H54 (cell line): ENCODE measurements around the gene TIMM29.
"Not testable (repeated sequence)": the region's sequence is repeated elsewhere in the genome, so short reads cannot be mapped to it uniquely, and the experiment has no call there.

Source experiments
- DNase-seq: peaks from one replicate; pipeline ENCODE4 v3.0.0; 2011; ENCODE audit warnings: low spot score, mixed read lengths; ENCODE audit not compliant: insufficient read length
- FAIRE-seq: peaks from 3 replicates; lab custom pipeline; 2011; peaks lifted over from hg19 to GRCh38; lab: Jason Lieb, UNC
- POLR2A ChIP-seq: IDR thresholded peaks from 2 replicates; pipeline ENCODE4 v1.6.1; 2011; ENCODE audit warnings: low read depth, mild to moderate bottlenecking, low read length

TIMM29 gene

GRCh38 chr19:10945264-10945663 is 16.7 kb downstream of the TIMM29 start:
- no peak for FAIRE-seq
- no peak for TF ChIP-seq POLR2A
- DNase-seq: no peak

DNA sequence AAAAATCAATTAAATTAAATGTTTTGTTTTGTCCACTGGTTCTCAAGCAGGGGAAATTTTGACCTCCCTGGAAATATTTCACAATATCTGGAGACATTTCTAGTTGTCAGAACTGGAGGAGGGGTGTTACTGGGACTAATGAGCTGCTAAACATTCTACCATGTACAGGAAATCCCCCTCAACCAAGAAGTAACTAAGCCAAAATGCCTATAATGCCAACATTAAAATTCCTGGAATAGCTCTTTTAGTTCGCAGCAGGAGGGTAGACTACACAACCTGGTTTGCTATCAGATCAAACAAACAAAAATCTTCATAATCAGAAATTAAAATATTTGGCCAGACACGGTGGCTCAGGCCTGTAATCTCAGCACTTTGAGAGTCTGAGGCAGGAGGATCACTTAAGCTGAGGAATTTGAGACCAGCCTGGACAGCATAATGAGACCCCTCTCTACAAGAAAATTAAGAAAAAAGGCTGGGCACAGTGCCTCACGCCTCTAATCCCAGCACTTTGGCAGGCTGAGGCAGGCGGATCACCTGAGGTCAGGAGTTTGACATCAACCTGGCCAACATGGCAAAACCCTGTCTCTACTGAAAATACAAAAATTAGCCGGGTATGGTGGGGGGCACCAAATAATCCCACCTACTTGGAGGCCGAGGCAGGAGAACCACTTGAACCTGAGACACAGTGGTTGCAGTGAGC is 18.5 kb downstream of the TIMM29 start:
- TF ChIP-seq POLR2A: no peak
- DNase-seq (no peak), FAIRE-seq (no peak)

GRCh38 chr19:10952809-10953208 is 24.2 kb downstream of the TIMM29 start:
- no peak for TF ChIP-seq POLR2A
- DNase-seq (no peak), FAIRE-seq (no peak)

DNA sequence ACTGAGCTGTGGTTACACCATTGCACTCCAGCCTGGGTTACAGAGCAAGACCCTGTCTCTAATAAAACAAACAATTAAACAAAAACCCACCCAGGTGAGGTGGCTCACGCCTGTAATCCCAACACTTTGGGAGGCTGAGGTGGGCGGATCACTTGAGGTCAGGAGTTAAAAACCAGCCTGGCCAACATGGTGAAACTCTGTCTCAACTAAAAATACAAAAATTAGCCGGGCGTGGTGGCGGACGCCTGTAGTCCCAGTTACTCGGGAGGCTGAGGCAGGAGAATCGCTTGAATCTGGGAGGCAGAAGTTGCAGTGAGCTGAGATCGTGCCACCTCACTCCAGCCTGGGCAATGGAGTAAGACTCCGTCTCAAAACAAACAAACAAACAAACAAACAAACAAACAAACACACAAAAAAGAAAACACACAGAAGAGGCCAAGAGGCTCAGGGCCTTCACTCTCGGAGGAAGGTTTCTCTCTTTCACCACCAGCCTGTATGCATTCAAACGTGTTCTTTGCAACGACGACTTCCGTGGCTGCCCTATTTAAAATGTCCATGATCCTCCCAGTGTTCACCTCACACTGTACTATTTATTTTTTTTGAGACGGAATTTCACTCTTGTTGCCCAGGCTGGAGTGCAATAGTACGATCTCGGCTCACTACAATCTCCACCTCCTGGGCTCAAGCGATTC is 30.8 kb downstream of the TIMM29 start:
- DNase-seq, FAIRE-seq: not testable (repeated sequence)

DNA sequence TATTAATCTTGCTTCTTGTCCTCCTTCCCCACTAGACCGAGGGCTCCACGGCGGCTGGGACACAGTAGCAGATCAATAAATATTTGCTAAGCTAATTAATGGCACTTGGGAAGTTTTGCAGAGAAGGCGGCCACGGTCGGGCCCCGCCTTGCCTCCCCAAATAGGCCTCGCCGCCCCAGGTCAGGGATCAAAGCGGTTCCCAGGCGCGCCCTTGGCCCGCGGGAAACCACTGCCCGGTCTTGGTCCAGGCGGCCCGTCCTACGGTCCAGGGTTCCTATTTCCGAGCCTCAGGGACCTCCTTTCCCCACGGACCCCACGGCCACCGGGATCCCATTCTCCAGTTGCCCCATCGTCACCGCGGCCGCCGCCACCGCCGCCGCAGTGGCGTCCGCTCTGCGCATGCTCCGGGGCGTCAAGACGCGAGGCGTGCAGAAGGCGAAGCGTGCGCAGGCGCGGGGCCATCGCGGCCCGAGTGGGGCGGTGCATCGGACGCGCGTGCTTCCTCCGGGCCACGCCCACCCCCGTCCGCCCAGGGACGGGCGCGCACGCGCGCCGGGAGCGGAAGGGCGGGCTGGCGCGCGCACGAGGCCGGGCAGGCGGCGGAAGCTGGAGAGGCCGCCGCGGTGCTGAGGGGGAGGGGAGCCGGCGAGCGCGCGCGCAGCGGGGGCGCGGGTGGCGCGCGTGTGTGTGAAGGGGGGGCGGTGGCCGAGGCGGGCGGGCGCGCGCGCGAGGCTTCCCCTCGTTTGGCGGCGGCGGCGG is 31.9 kb downstream of the TIMM29 start, which contains the start of gene SMARCA4:
Gene SMARCA4, plus strand, starts transcription at position 717 of the 759 bp plus-strand sequence. CDS start 23,122 bp downstream, outside the sequence.
- peak; percentile 92 for TF ChIP-seq POLR2A
- FAIRE-seq (no peak), DNase-seq (peak; percentile 97)

DNA sequence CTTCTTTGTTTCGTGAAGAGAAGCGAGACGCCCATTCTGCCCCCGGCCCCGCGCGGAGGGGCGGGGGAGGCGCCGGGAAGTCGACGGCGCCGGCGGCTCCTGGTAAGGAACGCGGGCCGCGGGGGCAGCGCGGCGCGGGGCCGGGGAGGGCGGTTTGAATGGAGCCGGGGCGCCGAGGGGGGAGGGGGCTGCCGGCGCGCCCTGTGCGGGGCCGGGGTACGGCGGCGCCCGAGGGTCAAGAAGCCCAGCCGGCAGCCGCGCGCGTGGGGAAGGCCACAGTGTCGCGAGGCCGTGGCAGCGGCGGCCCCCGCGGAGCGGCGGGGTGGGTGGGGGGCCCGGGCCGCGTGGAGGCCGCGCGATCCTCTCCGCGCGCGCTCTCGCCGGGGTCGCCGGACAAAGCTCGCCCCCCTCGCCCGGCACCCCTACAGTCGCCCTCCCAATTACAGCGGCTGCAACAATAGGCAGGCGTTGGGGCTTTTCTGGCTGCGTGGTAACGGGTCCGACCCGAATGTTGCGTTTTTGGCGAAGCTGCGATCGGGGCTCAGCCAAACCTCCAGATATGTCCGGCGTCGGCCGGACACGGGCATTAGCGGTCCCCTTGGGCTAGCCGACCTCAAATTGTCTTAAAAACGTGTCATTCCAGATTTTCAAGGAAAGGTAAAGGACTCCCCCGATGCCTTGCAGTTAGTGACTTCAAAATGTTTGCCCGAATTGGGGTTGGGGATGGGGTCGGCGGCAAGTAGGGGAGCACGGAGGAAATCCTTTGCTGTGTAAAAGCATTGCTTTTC is 32.7 kb downstream of the TIMM29 start:
- no peak for FAIRE-seq
- no peak for DNase-seq
- 0 out of 2 replicates have a peak, but pooled peaks have one; percentile 14 for TF ChIP-seq POLR2A

DNA sequence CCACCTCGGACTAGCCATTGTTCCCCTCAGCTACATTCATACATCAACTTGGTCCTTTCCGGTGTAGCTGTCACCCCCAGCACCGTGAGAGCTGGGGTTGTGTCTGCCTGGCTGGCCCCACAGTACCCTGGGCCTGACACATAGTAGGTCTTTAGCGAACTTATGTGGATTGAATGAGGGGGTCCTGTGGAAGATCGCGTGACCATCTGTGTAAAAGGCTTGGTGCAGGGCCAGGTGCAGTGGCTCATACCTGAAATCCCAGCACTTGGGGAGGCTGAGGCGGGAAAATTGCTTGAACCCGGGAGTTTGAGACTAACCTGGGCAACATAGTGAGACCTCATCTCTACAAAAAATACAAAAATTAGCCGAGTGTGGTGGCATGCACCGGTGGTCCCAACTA is 34.3 kb downstream of the TIMM29 start:
- no peak for TF ChIP-seq POLR2A
- FAIRE-seq: no peak
- DNase-seq: no peak

DNA sequence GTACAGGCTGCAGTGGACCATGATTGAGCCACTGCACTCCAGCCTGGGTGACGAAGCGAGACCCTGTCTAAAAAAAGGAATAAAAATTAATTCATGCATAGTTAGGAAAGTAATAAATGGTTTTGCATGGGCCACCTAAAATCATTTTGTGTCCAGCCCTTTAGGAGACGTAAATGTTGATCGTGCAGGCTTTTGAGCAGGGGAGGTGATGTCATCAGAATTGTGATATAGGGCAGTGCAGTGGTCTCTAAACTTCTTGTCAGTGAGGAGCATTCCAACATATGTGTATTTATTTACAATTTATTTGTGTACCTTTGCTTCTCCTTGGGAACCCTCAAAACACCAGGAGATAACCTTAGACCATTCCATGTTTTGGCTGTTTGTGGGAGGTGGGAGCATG is 35.3 kb downstream of the TIMM29 start:
- TF ChIP-seq POLR2A: no peak
- FAIRE-seq: no peak
- no peak for DNase-seq

GRCh38 chr19:10964903-10965302 is 36.3 kb downstream of the TIMM29 start:
- DNase-seq: no peak
- no peak for TF ChIP-seq POLR2A
- FAIRE-seq: no peak

- FAIRE-seq (no peak), DNase-seq (no peak)
- TF ChIP-seq POLR2A: no peak
Measured at GRCh38 chr19:10965398-10965797, 36.8 kb downstream of the TIMM29 start.

GRCh38 chr19:10966809-10967208 is 38.2 kb downstream of the TIMM29 start:
- TF ChIP-seq POLR2A: no peak
- DNase-seq (no peak), FAIRE-seq (no peak)

DNA sequence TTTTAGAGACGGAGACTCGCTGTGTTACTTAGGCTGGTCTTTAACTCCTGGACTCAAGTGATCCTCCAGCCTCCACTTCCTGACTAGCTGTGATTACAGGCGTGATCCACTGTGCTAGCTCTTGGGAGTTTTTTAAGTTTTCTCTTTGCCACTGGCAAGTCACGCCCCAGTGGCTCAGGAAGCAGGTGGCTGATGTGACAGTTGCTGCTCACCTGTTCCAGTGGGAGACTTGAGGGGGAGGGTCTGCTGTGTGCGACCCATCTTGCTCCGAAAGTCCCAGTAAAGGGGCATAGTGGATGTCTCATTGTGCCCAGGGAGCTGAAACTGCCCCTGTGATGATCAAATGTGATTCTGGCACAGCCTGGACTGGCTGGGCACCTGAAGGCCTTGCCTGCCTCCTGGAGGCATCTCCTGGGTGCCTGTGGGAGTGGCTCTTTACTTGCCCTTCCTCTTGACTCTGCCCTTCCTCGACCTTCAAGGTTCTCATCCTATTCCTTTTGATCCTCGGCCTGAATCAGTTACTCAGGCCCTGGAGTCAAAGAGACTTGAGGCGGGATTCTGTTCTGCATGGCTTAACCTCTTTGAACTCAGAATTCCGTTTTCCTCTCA is 40.0 kb downstream of the TIMM29 start:
- no peak for TF ChIP-seq POLR2A
- no peak for DNase-seq
- no peak for FAIRE-seq

DNA sequence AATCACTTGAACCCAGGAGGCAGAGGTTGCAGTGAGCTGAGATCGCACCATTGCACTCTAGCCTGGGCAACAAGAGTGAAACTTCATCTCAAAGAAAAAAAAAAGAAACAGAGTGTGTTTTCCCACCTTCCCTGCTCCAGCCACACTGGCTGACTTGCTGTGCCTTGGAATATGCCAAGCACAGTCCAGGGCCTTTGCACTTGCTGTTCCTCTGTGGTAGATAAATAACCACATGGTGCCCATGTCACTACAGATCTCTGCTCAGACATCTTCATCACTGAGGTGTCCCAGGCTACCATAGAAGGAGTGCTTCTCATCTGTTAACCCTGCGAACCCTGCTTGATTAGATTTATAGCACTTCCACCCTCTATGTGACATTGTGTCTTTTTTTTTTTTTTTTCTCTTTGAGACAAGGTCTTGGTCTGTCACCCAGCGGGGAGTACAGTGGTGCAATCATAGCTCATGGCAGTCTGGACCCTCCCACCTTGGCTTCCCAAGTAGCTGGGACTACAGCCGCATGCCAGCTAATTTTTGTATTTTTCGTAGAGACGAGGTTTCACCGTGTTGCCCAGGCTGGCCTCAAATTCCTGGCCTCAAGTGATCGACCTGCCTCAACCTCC is 42.6 kb downstream of the TIMM29 start:
- no peak for FAIRE-seq
- DNase-seq: no peak
- no peak for TF ChIP-seq POLR2A
